ENCODE measurements around the gene AIPL1. TPM values are rescaled to one million over a fixed set of nuclear protein-coding genes. Genes with fewer than 3 reads are reported as not detected.

Gene AIPL1
- total RNA-seq, 1 experiment from 2014 or later = not detected

DNA sequence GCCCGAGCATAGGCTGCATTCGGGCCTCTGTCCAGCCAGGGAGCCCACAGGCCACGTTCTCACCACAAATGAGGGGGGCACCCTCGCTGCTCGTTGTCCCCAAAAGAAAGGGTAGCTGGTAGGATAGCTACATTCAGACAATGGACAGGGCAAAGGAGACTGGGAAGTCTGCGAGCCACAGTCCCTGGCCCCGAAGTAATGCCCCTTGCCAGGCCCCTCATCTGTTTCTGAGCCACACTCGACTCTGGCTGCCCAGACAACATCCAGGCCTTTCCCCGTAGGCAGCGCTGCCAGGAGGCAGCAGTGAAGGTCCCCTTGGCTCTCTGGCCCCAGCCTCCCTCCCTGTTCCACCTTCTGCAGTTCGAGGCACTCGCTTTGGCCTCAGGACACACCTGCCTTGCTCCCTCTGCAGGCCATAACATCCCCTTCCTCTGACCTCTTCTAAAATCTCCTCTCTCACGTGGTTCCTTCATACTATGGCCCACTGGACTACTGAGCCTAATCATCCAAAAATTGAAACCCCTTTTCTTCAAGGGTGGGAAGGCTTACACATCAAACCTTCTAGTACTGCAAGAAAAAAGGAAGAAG lies 12.2 kb downstream of the AIPL1 start:
- Histone ChIP-seq H3K27me3 (replicated peaks; ENCODE audit: insufficient read depth, low read depth, low read length, poor library complexity) (peaks cover 18% of the 10 kb centered on the region), H3K36me3 (ENCODE audit: insufficient read depth, low read length, poor library complexity, severe bottlenecking) (no peaks in the 10 kb centered on the region), H3K4me1 (ENCODE audit: insufficient read depth, low read length, poor library complexity, severe bottlenecking) (no peaks in the 10 kb centered on the region), H3K27ac (ENCODE audit: low read depth, low read length, poor library complexity, severe bottlenecking) (no peak overlapping the region), H3K4me3 (ENCODE audit: low read depth, low read length, poor library complexity, severe bottlenecking) (no peak overlapping the region), H3K9me3 (ENCODE audit: low read depth, low read length, poor library complexity, severe bottlenecking) (no peaks in the 10 kb centered on the region)
- CTCF ChIA-PET = interaction anchor here (1.0 kb wide), 1 partner anchor 830 kb away, joined by 3 read pairs; no protein-coding TSS in a partner anchor
- TF ChIP-seq CTCF (conservative IDR thresholded peaks at IDR 0.05; ENCODE audit: low read depth, low read length) (no peak), EZH2 (IDR thresholded peaks at IDR 0.05; ENCODE audit: borderline replicate concordance, low read depth, low read length, poor library complexity, severe bottlenecking) (no peak)
- intact Hi-C loops (cut with micrococcal nuclease; ENCODE audit: unreplicated experiment) = loop anchor here (1.0 kb wide), 2 partner anchors 831 to 836 kb away; no protein-coding TSS in a partner anchor
- no TSS peak for BruUV-seq (replicated peaks)
- POLR2A ChIA-PET (ENCODE audit: low non-redundant PET) = interaction anchor here (0.6 kb wide), 1 partner anchor 73 kb away, joined by 3 read pairs; no protein-coding TSS in a partner anchor
- DNase-seq (ENCODE audit: low spot score) = no peak

GRCh38 chr17:6421700-6422604 lies 13.0 kb downstream of the AIPL1 start:
- TF ChIP-seq CTCF (conservative IDR thresholded peaks at IDR 0.05; ENCODE audit: low read depth, low read length) (peak; percentile 87), EZH2 (IDR thresholded peaks at IDR 0.05; ENCODE audit: borderline replicate concordance, low read depth, low read length, poor library complexity, severe bottlenecking) (no peak)
- intact Hi-C loops (cut with micrococcal nuclease; ENCODE audit: unreplicated experiment) = loop anchor here (1.0 kb wide), 2 partner anchors 831 to 836 kb away; no protein-coding TSS in a partner anchor
- ChIA-PET POLR2A (ENCODE audit: low non-redundant PET) (no interaction called here), CTCF (interaction anchor here (1.0 kb wide), 1 partner anchor 829 kb away, joined by 3 read pairs; no protein-coding TSS in a partner anchor)
- no TSS peak for BruUV-seq (replicated peaks)
- H3K4me1 ChIP-seq (ENCODE audit: insufficient read depth, low read length, poor library complexity, severe bottlenecking) = no peaks in the 10 kb centered on the region
- DNase-seq (ENCODE audit: low spot score) = peak; percentile 81
- H3K9me3 ChIP-seq (ENCODE audit: low read depth, low read length, poor library complexity, severe bottlenecking) = no peaks in the 10 kb centered on the region
- H3K27me3 ChIP-seq (replicated peaks; ENCODE audit: insufficient read depth, low read depth, low read length, poor library complexity) = peaks cover 18% of the 10 kb centered on the region
- no peaks in the 10 kb centered on the region for H3K36me3 ChIP-seq (ENCODE audit: insufficient read depth, low read length, poor library complexity, severe bottlenecking)
- H3K4me3 ChIP-seq (ENCODE audit: low read depth, low read length, poor library complexity, severe bottlenecking) = no peak overlapping the region
- no peak overlapping the region for H3K27ac ChIP-seq (ENCODE audit: low read depth, low read length, poor library complexity, severe bottlenecking)

DNA sequence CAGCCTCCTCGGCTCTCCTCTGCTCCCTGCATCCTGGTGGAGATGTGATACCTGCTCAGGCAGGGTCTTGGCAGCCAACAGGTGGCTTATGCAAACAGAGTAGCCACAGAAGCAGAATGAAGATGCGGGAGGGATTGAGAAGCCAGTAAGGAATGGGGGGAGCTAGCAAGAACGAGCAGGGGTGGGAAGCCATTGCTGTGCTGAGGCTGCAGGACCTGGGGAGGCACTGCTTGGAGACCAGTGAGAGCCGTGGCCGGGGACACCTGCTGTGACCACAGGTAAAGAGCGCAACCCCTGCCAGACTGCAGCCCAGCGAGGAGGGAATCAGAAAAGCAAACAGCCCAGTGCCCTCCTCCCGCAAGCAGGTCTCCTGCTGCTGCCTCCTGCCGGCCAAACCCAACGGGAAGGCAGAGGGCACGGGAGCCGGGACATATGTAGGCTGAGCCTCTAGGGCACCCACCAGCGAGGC lies 14.7 kb downstream of the AIPL1 start:
- Histone ChIP-seq H3K9me3 (ENCODE audit: low read depth, low read length, poor library complexity, severe bottlenecking) (no peaks in the 10 kb centered on the region), H3K27ac (ENCODE audit: low read depth, low read length, poor library complexity, severe bottlenecking) (no peak overlapping the region), H3K4me3 (ENCODE audit: low read depth, low read length, poor library complexity, severe bottlenecking) (no peak overlapping the region), H3K36me3 (ENCODE audit: insufficient read depth, low read length, poor library complexity, severe bottlenecking) (no peaks in the 10 kb centered on the region), H3K27me3 (replicated peaks; ENCODE audit: insufficient read depth, low read depth, low read length, poor library complexity) (peaks cover 18% of the 10 kb centered on the region), H3K4me1 (ENCODE audit: insufficient read depth, low read length, poor library complexity, severe bottlenecking) (no peaks in the 10 kb centered on the region)
- TF ChIP-seq CTCF (conservative IDR thresholded peaks at IDR 0.05; ENCODE audit: low read depth, low read length) (peak; percentile 50), EZH2 (IDR thresholded peaks at IDR 0.05; ENCODE audit: borderline replicate concordance, low read depth, low read length, poor library complexity, severe bottlenecking) (no peak)
- intact Hi-C loops (cut with micrococcal nuclease; ENCODE audit: unreplicated experiment) = no loop called here
- CTCF ChIA-PET = interaction anchor here (0.6 to 0.8 kb wide), 2 partner anchors 358 to 440 kb away, joined by 3 to 8 read pairs; no protein-coding TSS in a partner anchor
- no TSS peak for BruUV-seq (replicated peaks)
- peak; percentile 40 for DNase-seq (ENCODE audit: low spot score)
- POLR2A ChIA-PET (ENCODE audit: low non-redundant PET) = no interaction called here

Measured in A673 (cell line).